HG02852 (cell line): ENCODE results near the gene GNLY.
A peak's percentile ranks its signal among the peaks of the same experiment; 100 is the strongest.
"Not testable (repeated sequence)": the region's sequence is repeated elsewhere in the genome, so short reads cannot be mapped to it uniquely, and the experiment has no call there.

Source experiments
- ATAC-seq: cut with Tn5 transposase; IDR thresholded peaks from one replicate; pipeline ENCODE4 v1.9.1; 2021; ENCODE audit warnings: mild to moderate bottlenecking, moderate library complexity; ENCODE audit not compliant: unreplicated experiment

GNLY gene

GRCh38 chr2:85694052-85695025, at the start of gene GNLY:
Gene GNLY (plus strand): TSS chr2:85694358. CDS start chr2:85694419, 61 bp downstream.
- no peak for ATAC-seq

GRCh38 chr2:85644909-85645308, 49.2 kb upstream of the GNLY start:
- no peak for ATAC-seq

GRCh38 chr2:85646166-85646565, 48.0 kb upstream of the GNLY start:
- no peak for ATAC-seq

- ATAC-seq = peak; percentile 80
These were observed 46.2 kb upstream of the GNLY start for GRCh38 chr2:85647823-85648526.

- ATAC-seq = no peak
These were observed 45.5 kb upstream of the GNLY start for GRCh38 chr2:85648619-85649018.

GRCh38 chr2:85649201-85650190, 44.7 kb upstream of the GNLY start:
- no peak for ATAC-seq

- ATAC-seq = no peak
These were observed 43.7 kb upstream of the GNLY start for GRCh38 chr2:85650456-85650855.

- ATAC-seq = no peak
These were observed 43.1 kb upstream of the GNLY start for GRCh38 chr2:85651097-85651496.

- ATAC-seq = no peak
These were observed 42.1 kb upstream of the GNLY start for GRCh38 chr2:85652056-85652455.

- ATAC-seq = no peak
These were observed 40.2 kb upstream of the GNLY start for GRCh38 chr2:85653996-85654395.

GRCh38 chr2:85655961-85656417, 38.2 kb upstream of the GNLY start:
- ATAC-seq = no peak

GRCh38 chr2:85656468-85656867, 37.7 kb upstream of the GNLY start:
- ATAC-seq = no peak

GRCh38 chr2:85657399-85657798, 36.8 kb upstream of the GNLY start:
- ATAC-seq = not testable (repeated sequence)

GRCh38 chr2:85659324-85659981, 34.7 kb upstream of the GNLY start:
- no peak for ATAC-seq

GRCh38 chr2:85660301-85660700, 33.9 kb upstream of the GNLY start:
- ATAC-seq = not testable (repeated sequence)

GRCh38 chr2:85660725-85661124, 33.4 kb upstream of the GNLY start:
- ATAC-seq = no peak

- no peak for ATAC-seq
These were observed 32.9 kb upstream of the GNLY start for GRCh38 chr2:85661139-85661858.

GRCh38 chr2:85662899-85663593, 31.1 kb upstream of the GNLY start:
- no peak for ATAC-seq
